ENCODE results near the gene CLEC4M. TPM values are rescaled to one million over a fixed set of nuclear protein-coding genes. Genes with fewer than 3 reads are reported as not detected.

Gene CLEC4M
- total and polyA plus RNA-seq, 2 of the 8 experiments (the other 6 are each of a cell fraction or from before 2014, with no cell fraction given), result not detected

DNA sequence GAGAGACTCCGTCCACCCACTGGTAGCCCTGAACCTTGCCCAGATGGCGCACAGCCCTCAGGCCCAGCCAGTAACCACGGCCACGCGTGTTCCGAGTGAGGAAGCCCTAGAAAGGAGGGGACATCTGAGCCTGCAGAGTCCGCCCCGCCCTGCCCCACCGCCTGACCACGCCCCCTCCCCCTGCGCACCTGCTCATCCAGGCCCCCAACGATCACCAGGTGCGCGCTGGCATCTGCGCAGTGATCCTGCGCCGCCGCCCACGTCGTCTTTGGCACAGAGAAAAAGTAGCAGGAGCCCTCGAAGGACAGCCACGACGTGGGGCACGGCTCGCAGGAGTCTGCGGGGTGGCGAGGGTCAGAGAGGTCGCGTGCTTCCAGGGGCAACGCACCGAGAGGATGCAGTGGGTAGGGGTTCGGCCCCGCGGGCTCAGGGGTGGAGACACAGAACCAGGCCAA is 33.2 kb upstream of the CLEC4M start (continued):
- TF ChIP-seq GTF2F1 (IDR thresholded peaks at IDR 0.05; ENCODE audit: borderline replicate concordance, low read depth, low read length) (no peak), SIX5 (IDR thresholded peaks at IDR 0.05; ENCODE audit: low read depth, low read length) (no peak), SP4 (IDR thresholded peaks at IDR 0.05; ENCODE audit: low read length) (no peak), CBX5 (IDR thresholded peaks at IDR 0.05; ENCODE audit: low read depth, low read length) (no peak), RBBP5 (IDR thresholded peaks at IDR 0.05; ENCODE audit: borderline replicate concordance, low read depth, low read length) (no peak), KDM1A (IDR thresholded peaks at IDR 0.05; ENCODE audit: borderline replicate concordance, low read length) (no peak)

Data from H1 (cell line).